ENCODE results near the gene PIGV. TPM values are rescaled to one million over a fixed set of nuclear protein-coding genes. Genes with fewer than 3 reads are reported as not detected.

Gene PIGV
- total and polyA plus RNA-seq, 2 of the 4 experiments (the other 2 are of a cell fraction), result 7.2 to 10.6 TPM

GRCh38 chr1:26811057-26811456 is 23.3 kb downstream of the PIGV start:
- Histone ChIP-seq H3K56ac (ENCODE audit: extremely low read depth, insufficient read depth, low read length) (no peak overlapping the region), H2BK20ac (ENCODE audit: low read depth, low read length) (no peak overlapping the region), H3K9me3 (ENCODE audit: control insufficient read depth, insufficient read depth, low read length) (peaks cover 4% of the 10 kb centered on the region), H3K9ac (ENCODE audit: low read depth, low read length) (no peak overlapping the region), H2AFZ (replicated peaks; ENCODE audit: low read length, poor library complexity) (no peak overlapping the region), H3K27ac (ENCODE audit: insufficient read depth, low read length) (no peak overlapping the region), H2BK5ac (ENCODE audit: low read depth, low read length, poor library complexity, severe bottlenecking) (no peak overlapping the region), H3K79me1 (ENCODE audit: low read depth in 1 of 2, low read length in 2 of 2) (no peaks in the 10 kb centered on the region), H3K14ac (replicated peaks; ENCODE audit: low read depth, low read length) (no peak overlapping the region), H2AK9ac (replicated peaks; ENCODE audit: low read depth, low read length, poor library complexity) (no peak overlapping the region), H2AK5ac (ENCODE audit: low read depth, low read length) (no peak overlapping the region), H3K4me3 (ENCODE audit: insufficient read depth, low read depth, low read length) (no peak overlapping the region), H3K4me1 (ENCODE audit: control insufficient read depth, insufficient read depth, low read length) (no peaks in the 10 kb centered on the region), H2BK120ac (ENCODE audit: low read depth, low read length) (no peak overlapping the region), H4K91ac (ENCODE audit: insufficient read depth, low read depth, low read length) (no peak overlapping the region), H3K36me3 (ENCODE audit: control insufficient read depth, insufficient read depth, low read length) (no peaks in the 10 kb centered on the region), H3K4me2 (ENCODE audit: low read depth, low read length) (no peak overlapping the region), H2BK15ac (ENCODE audit: low read depth, low read length) (no peak overlapping the region), H4K20me1 (ENCODE audit: insufficient read depth, low read length) (no peaks in the 10 kb centered on the region), H3K4ac (ENCODE audit: low read depth, low read length) (no peak overlapping the region), H3K27me3 (ENCODE audit: control insufficient read depth, insufficient read depth, low read length) (no peaks in the 10 kb centered on the region), H3K18ac (ENCODE audit: low read depth, low read length) (no peak overlapping the region), H4K8ac (ENCODE audit: low read depth in 2 of 2, low read length in 2 of 2) (no peak overlapping the region), H3K9me1 (ENCODE audit: insufficient read depth, low read length) (no peaks in the 10 kb centered on the region), H3K23ac (ENCODE audit: low read depth, low read length) (no peak overlapping the region), H4K5ac (ENCODE audit: low read depth, low read length) (no peak overlapping the region)
- TF ChIP-seq MAFK (IDR thresholded peaks at IDR 0.05; ENCODE audit: low read depth, low read length) (no peak), ELK1 (IDR thresholded peaks at IDR 0.05; ENCODE audit: borderline replicate concordance, low read depth, low read length) (no peak), POLR2A (IDR thresholded peaks at IDR 0.05; ENCODE audit: low read depth, low read length) (no peak), NFE2L2 (IDR thresholded peaks at IDR 0.05; ENCODE audit: low read depth, low read length) (no peak), SMC3 (IDR thresholded peaks at IDR 0.05; ENCODE audit: low read depth, low read length) (no peak), CHD1 (IDR thresholded peaks at IDR 0.05; ENCODE audit: low read depth, low read length) (no peak), CEBPB (IDR thresholded peaks at IDR 0.05; ENCODE audit: low read depth, low read length) (no peak)
- CTCF ChIA-PET, result interaction anchor here (0.6 to 1.4 kb wide), 6 partner anchors 10 to 336 kb away, joined by 3 to 6 read pairs (median 3); no protein-coding TSS in a partner anchor
- BruUV-seq (replicated peaks), result no TSS peak
- 50% methylated on average over 2 of the region's 4 CpGs; no CpG with 5 or more reads in 1 of the 2 experiments for WGBS, 2 experiments (ENCODE audit: extremely low coverage in 2 of 2, insufficient read length in 1 of 2)
- no peak for ATAC-seq (ENCODE audit: low read depth)
- dilution Hi-C loops (cut with HindIII; ENCODE audit: low sequenced_read_pairs, unreplicated experiment), result no loop called here
- intact Hi-C loops (cut with micrococcal nuclease), result no loop called here
- in situ Hi-C loops (cut with MboI; ENCODE audit: low sequenced_read_pairs), result no loop called here
- POLR2A ChIA-PET (ENCODE audit: unreplicated experiment), result no interaction called here
- no peak for DNase-seq
